GM12873 (cell line): ENCODE data around the gene FMNL2.

Source experiments
- CTCF ChIP-seq: IDR thresholded peaks from 2 replicates; pipeline ENCODE4 v1.5.1; 2012; ENCODE audit warnings: low read depth, mild to moderate bottlenecking, moderate library complexity, low read length, control low read depth; ENCODE audit not compliant: insufficient read depth; ENCODE audit errors: missing control alignments

Gene FMNL2

GRCh38 chr2:152510621-152511020 is 175.6 kb downstream of the FMNL2 start:
- TF ChIP-seq CTCF = no peak

GRCh38 chr2:152511981-152512380 is 177.0 kb downstream of the FMNL2 start:
- TF ChIP-seq CTCF = no peak

- TF ChIP-seq CTCF = no peak
Measured at GRCh38 chr2:152513029-152513428, 178.1 kb downstream of the FMNL2 start.

- TF ChIP-seq CTCF = no peak
Measured at GRCh38 chr2:152513681-152514080, 178.7 kb downstream of the FMNL2 start.

GRCh38 chr2:152518034-152518433 is 183.1 kb downstream of the FMNL2 start:
- TF ChIP-seq CTCF = no peak

GRCh38 chr2:152518641-152519580 is 183.9 kb downstream of the FMNL2 start:
- no peak for TF ChIP-seq CTCF

- no peak for TF ChIP-seq CTCF
Measured at GRCh38 chr2:152519581-152519952, 184.6 kb downstream of the FMNL2 start.
